ENCODE results near the gene CRIP2. TPM values are rescaled to one million over a fixed set of nuclear protein-coding genes. Genes with fewer than 3 reads are reported as not detected.

Gene CRIP2
- total and polyA plus RNA-seq, 2 of the 8 experiments (the other 6 are each of a cell fraction or from before 2014, with no cell fraction given): 4.2 to 13.5 TPM

DNA sequence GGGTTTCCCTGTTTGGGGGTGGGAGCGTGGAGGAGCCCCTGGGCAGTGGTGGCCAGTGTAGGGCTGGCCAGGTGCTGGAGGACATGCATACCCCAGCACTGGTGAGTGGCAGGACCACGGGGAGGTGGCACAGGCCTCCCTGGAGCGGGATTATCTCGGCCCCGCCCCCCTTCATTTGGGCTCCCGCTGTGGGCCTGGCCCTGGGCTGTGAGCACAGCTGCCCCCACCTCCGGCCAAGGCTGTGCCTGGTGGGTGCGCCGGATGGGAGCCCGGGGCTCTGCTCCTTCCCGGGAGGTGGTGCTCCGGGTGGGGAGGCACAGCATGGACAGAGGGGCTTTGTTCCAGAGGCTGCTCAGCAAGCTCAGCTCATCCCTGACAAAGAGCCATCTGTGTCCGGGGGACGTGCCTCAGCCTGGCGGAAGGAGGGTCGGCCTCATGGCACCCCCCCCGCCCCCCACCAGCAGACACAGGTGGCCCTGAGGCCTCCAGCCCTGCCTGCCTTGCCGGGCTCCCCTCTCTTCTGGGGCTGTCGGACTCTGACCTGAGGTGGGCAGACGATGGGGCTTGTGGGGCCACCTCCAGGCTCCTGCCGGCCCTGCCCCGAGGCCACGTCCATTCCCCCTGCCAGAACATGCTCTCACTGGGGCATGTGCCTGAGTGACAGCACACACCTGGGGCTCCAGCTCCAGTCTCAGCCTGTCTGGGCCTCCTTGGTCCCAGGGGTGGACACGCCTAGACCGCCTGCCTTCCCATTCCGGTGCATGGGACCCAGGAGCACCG, 24.8 kb downstream of the CRIP2 start (continued):
- no peak for TF ChIP-seq CHD2 (IDR thresholded peaks at IDR 0.05; ENCODE audit: low read length)
- TF ChIP-seq, protein P1, sequence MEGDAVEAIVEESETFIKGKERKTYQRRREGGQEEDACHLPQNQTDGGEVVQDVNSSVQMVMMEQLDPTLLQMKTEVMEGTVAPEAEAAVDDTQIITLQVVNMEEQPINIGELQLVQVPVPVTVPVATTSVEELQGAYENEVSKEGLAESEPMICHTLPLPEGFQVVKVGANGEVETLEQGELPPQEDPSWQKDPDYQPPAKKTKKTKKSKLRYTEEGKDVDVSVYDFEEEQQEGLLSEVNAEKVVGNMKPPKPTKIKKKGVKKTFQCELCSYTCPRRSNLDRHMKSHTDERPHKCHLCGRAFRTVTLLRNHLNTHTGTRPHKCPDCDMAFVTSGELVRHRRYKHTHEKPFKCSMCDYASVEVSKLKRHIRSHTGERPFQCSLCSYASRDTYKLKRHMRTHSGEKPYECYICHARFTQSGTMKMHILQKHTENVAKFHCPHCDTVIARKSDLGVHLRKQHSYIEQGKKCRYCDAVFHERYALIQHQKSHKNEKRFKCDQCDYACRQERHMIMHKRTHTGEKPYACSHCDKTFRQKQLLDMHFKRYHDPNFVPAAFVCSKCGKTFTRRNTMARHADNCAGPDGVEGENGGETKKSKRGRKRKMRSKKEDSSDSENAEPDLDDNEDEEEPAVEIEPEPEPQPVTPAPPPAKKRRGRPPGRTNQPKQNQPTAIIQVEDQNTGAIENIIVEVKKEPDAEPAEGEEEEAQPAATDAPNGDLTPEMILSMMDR (IDR thresholded peaks at IDR 0.05; ENCODE audit: control extremely low read depth in 1 of 3, insufficient read depth in 1 of 3, low read depth in 1 of 3, low read length in 3 of 3): no peak
- TF ChIP-seq NRF1 (IDR thresholded peaks at IDR 0.05; ENCODE audit: low read depth, low read length): no peak
- no peak for TF ChIP-seq MAX (IDR thresholded peaks at IDR 0.05)
- no peak for TF ChIP-seq RAD21 (IDR thresholded peaks at IDR 0.05 in 1 of 2, conservative IDR thresholded peaks at IDR 0.05 in 1 of 2; ENCODE audit: low read depth in 2 of 2, low read length in 2 of 2)
- no peak for TF ChIP-seq TCF12 (IDR thresholded peaks at IDR 0.05; ENCODE audit: low read depth, low read length)
- no peak for TF ChIP-seq RFX5 (IDR thresholded peaks at IDR 0.05; ENCODE audit: borderline replicate concordance, low read depth, low read length)
- no peak for TF ChIP-seq SAP30 (IDR thresholded peaks at IDR 0.05; ENCODE audit: insufficient read depth, insufficient replicate concordance, low read length)
